Thoracic aorta (tissue), 2 donors: ENCODE results near the gene POLG. TPM values are rescaled to one million over a fixed set of nuclear protein-coding genes. Genes with fewer than 3 reads are reported as not detected.

Experiments used
- ATAC-seq: fragments of 150-250 bp; one replicate; pipeline ENCODE4 v1.8.0; 2017; ENCODE audit warnings: low read depth; ENCODE audit not compliant: insufficient number of reproducible peaks, low FRiP score
- DNase-seq: peaks from one replicate; pipeline ENCODE4 v3.0.0-alpha.2; 2020; ENCODE audit warnings: low spot score
- H3K27ac ChIP-seq, 2 donors: fragments of 200-600 bp; sonication (generic); 1 replicate in 1 of 2; 2 replicates in 1 of 2; pipeline ENCODE4 v1.5.1; 2016; ENCODE audit warnings: mild to moderate bottlenecking in 2 of 2, moderate library complexity in 2 of 2
- H3K27me3 ChIP-seq: fragments of 200-600 bp; sonication (generic); replicated peaks from 2 replicates; pipeline ENCODE4 v1.6.0; 2016; ENCODE audit warnings: mild to moderate bottlenecking; ENCODE audit not compliant: insufficient read depth
- H3K36me3 ChIP-seq: fragments of 200-600 bp; sonication (generic); one replicate; pipeline ENCODE4 v1.5.1; 2016
- H3K4me1 ChIP-seq, 2 donors: fragments of 200-600 bp; sonication (generic); 1 replicate in 1 of 2; 2 replicates in 1 of 2; pipeline versions ENCODE4 v1.5.1 to v1.6.0; 2016; ENCODE audit warnings: low read depth in 2 of 2, mild to moderate bottlenecking in 1 of 2; ENCODE audit not compliant: control insufficient read depth in 1 of 2
- H3K4me3 ChIP-seq: fragments of 200-600 bp; sonication (generic); 2 replicates; pipeline ENCODE4 v1.5.1; 2016; ENCODE audit warnings: mild to moderate bottlenecking
- H3K9me3 ChIP-seq: fragments of 200-600 bp; sonication (generic); 2 replicates; pipeline ENCODE4 v1.5.1; 2016
- total RNA-seq, 2 donors: library from RNA; depleted of rRNA; stranded (reverse); fragments of >200 nt; gene quantifications; one replicate each; pipeline versions ENCODE4 v1.1.0 to v1.2.3, GENCODE V29; 2016
- TF ChIP-seq, protein P1 (sequence below): fragments of 200-600 bp; sonication (generic); IDR thresholded peaks from one replicate; pipeline ENCODE4 v1.5.1; 2019; ENCODE audit warnings: antibody characterized with exemption

The POLG gene
- total RNA-seq, 2 donors from 2014 or later, result 89.2 to 89.8 TPM

DNA sequence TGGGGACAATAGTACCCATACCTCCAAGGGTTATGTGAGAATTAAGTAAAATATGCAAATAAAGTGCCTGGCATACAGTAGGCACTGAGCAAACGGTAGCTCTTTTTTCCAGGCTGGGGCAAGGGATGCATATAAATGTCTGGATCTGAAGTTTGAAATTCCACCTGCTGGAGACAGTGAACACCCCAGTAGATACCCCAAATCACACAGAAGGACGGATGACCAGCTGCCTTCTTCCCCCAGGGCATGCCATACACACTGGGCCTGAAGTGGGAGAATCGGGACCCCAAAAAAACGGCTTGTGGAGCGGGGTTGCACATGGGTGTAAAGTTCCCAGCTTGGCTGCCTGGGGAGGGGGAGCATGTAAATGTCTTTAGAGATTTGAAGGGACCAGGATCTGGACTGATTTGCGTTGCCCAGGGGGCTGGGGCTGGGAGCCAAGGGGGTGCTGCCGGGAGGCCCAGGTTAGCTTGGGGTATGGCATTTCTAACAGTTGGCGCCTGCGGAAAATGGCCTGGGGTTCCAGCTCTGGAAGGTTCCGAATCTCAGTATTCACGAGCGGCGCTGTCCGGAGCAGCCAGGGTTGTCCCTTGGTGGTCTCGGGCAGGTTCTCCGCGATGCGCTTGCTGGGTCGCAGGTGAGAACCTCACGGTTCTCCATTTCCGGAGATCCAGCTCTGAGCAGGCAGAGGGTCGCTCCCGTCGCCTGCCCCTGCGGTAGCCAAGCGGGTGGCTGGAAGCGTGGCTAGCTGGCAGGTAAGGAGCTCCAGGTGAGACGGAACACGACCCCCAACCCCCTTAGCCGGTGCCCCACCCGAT lies 42.6 kb upstream of the POLG start:
- peaks cover 46% of the 10 kb centered on the region for H3K27me3 ChIP-seq
- no peak overlapping the region for H3K4me3 ChIP-seq

DNA sequence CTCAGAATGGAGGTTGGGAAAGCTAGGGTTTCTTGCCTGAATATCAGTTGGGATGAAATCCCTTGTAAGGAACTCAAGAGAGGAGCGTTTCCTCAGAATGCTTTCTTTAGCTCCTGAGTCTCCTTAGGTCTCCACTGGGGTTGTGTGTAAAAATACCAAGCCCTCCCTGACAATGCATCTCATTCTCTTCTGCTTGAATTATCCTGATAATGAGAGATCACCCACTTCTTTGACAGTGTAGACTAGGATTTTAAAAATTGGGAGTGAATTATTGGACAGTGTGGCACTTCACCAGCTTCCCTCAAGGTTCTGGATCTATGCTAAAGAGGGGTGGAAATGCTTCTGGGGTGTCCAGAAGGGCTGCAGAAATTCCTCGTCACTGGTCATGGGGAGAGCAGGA lies 41.8 kb upstream of the POLG start:
- H3K27me3 ChIP-seq, result peaks cover 47% of the 10 kb centered on the region
- no peak overlapping the region for H3K4me3 ChIP-seq
- TF ChIP-seq, protein P1, sequence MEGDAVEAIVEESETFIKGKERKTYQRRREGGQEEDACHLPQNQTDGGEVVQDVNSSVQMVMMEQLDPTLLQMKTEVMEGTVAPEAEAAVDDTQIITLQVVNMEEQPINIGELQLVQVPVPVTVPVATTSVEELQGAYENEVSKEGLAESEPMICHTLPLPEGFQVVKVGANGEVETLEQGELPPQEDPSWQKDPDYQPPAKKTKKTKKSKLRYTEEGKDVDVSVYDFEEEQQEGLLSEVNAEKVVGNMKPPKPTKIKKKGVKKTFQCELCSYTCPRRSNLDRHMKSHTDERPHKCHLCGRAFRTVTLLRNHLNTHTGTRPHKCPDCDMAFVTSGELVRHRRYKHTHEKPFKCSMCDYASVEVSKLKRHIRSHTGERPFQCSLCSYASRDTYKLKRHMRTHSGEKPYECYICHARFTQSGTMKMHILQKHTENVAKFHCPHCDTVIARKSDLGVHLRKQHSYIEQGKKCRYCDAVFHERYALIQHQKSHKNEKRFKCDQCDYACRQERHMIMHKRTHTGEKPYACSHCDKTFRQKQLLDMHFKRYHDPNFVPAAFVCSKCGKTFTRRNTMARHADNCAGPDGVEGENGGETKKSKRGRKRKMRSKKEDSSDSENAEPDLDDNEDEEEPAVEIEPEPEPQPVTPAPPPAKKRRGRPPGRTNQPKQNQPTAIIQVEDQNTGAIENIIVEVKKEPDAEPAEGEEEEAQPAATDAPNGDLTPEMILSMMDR, result no peak
- ATAC-seq (no peak), DNase-seq (no peak)
- no peaks in the 10 kb centered on the region for H3K36me3 ChIP-seq
- H3K9me3 ChIP-seq, result no peaks in the 10 kb centered on the region
- no peak overlapping the region for H3K27ac ChIP-seq
- peaks cover 0 to 23% of the 10 kb centered on the region in 2 donors for H3K4me1 ChIP-seq

More for the DNA sequence above, 42.6 kb upstream of the POLG start:
- TF ChIP-seq, protein P1, result no peak
- Histone ChIP-seq H3K9me3 (no peaks in the 10 kb centered on the region), H3K27ac (no peak overlapping the region), H3K36me3 (no peaks in the 10 kb centered on the region), H3K4me1 (peaks cover 0 to 18% of the 10 kb centered on the region in 2 donors)
- no peak for ATAC-seq
- DNase-seq, result no peak

DNA sequence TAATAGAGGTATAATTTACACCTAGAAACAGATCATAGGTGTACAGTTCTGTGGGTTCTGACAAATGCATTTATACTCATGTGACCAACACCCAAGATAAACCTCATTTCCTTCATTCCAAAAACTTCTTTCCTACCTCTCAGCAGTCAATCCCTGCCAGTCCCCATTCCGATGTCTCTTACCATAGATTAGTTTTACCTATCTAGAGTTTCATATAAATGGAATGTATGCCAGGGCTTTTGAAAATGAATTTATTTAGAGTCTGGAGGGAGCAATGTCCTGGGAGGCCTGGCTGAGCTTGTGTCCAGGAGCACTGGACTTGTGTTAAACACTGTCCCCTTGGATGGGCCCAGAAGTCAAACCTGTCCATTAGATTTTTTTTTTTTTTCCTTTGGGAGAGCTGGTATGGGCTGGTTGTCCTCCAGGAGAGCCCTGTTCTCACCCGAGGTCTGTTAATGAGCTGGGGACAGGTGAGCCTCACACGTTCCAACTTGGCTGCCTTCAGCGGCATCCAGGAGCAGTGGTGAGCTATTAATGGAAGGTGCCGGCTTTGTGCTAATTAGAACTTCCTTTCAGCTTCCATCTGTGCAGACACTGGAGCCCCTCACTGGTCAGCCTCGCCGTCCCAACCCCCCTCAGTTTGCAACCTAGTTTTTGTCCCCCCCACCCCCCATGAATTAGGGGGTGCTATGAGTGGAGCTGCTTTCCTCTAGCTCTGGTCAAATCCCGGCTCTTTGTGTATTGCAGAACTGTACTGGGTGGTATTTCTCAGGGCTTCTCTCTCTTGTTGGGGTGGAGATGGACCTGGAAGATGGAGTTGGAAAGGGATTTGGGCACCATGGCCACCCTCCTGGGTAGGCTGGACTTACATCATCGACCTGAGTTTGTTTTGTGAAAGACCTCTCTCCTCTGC lies 40.7 kb upstream of the POLG start:
- DNase-seq, result no peak
- Histone ChIP-seq H3K36me3 (no peaks in the 10 kb centered on the region), H3K4me1 (peaks cover 5 to 34% of the 10 kb centered on the region in 2 donors), H3K27ac (no peak overlapping the region), H3K27me3 (peaks cover 47% of the 10 kb centered on the region), H3K4me3 (no peak overlapping the region), H3K9me3 (no peaks in the 10 kb centered on the region)
- TF ChIP-seq, protein P1, result no peak
- no peak for ATAC-seq

DNA sequence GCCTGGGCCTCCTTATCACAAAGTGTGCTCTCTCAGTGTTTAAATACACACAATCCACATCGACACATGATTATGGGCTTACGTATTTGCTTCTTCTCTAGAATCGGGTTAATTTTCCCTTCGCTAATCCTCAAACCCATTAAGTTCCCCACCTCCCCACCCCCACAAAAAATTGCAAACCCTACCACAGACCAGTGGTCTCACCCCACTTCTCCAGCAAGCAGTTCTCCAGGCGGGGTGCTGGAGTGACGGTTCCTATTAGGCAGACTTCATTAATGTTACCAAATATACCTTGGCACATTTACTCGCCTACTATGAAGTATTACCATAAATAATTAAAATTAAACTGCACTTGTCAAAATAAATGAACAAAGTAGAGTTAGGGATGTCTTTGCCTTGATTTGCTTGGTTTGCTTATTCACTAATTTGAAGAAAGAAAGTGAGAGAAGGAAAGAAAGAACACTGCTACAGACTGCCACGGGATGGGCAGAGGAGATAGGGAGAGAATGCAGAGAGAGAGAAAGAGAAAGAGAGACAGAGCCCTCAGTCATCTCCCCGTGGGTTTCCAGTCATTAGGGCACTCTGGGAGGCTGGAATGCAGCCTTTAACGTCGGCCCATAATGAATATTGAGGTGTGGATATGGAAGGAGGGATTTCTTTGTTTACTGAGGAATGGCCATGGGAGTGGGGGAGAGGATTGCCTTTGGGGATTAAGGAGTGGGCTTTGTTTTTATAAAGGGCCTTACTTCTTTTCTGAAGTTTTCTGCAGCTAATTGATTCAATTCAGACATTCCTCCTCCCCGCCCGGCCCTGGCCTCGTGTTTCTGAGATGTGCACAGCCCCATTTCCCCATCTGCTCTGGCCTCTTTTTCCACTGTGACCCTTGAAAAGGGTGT lies 39.7 kb upstream of the POLG start:
- H3K9me3 ChIP-seq, result no peaks in the 10 kb centered on the region
- peaks cover 45% of the 10 kb centered on the region for H3K27me3 ChIP-seq
- no peak for ATAC-seq
- no peak overlapping the region for H3K4me3 ChIP-seq
- DNase-seq, result no peak
- H3K36me3 ChIP-seq, result no peaks in the 10 kb centered on the region
- TF ChIP-seq, protein P1, result no peak
- H3K4me1 ChIP-seq, result peaks cover 5 to 33% of the 10 kb centered on the region in 2 donors
- H3K27ac ChIP-seq, result no peak overlapping the region
